SHP77 (cell line): ENCODE data around the gene SHISA5.
A peak's percentile ranks its signal among the peaks of the same experiment; 100 is the strongest.

Experiments
- DNase-seq, 2 experiments: peaks; one replicate each; lab custom pipeline; 2025; lab: John Stamatoyannopoulos, UW

Gene SHISA5

GRCh38 chr3:48431224-48432029 lies 72.5 kb downstream of the SHISA5 start:
- no peak for DNase-seq

DNA sequence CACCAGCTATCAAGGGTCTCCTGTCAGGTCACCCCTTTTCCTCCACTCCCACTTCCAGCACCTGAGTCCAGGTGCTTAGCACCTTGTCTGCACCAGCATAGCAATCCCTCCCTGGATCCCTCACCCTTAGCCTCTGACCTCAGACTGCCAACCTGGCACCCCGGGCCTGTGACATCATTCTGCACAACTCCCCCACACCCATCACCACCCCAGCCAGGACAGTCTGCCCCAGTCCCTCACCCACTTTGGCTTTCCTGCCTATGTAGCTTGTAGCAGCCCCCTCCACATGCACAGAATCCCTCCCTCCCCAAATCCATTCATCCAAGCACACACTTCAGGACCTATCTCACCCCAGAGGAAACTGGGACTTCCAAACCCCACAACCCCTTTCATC lies 73.3 kb downstream of the SHISA5 start:
- no peak for DNase-seq

GRCh38 chr3:48429960-48430707 lies 73.8 kb downstream of the SHISA5 start, which contains the start of gene PLXNB1:
TSS of gene PLXNB1 (minus strand) at chr3:48430086. CDS start at chr3:48424611, 5,475 bp downstream.
- DNase-seq, result peak; percentile 55 to 74

- peak; percentile 38 to 75 for DNase-seq
These were observed 74.5 kb downstream of the SHISA5 start for GRCh38 chr3:48429317-48429959.

GRCh38 chr3:48428572-48429316 lies 75.2 kb downstream of the SHISA5 start:
- no peak for DNase-seq

GRCh38 chr3:48428088-48428571 lies 75.8 kb downstream of the SHISA5 start:
- DNase-seq, result no peak

- no peak for DNase-seq
These were observed 76.4 kb downstream of the SHISA5 start for GRCh38 chr3:48427630-48427962.

- no peak for DNase-seq
These were observed 76.9 kb downstream of the SHISA5 start for GRCh38 chr3:48426944-48427629.

GRCh38 chr3:48426401-48426909 lies 77.5 kb downstream of the SHISA5 start:
- DNase-seq, result no peak

GRCh38 chr3:48425281-48425812 lies 78.6 kb downstream of the SHISA5 start:
- no peak for DNase-seq

- no peak for DNase-seq
These were observed 79.9 kb downstream of the SHISA5 start for GRCh38 chr3:48423883-48424695.

GRCh38 chr3:48423241-48423882 lies 80.6 kb downstream of the SHISA5 start:
- DNase-seq, result no peak

DNA sequence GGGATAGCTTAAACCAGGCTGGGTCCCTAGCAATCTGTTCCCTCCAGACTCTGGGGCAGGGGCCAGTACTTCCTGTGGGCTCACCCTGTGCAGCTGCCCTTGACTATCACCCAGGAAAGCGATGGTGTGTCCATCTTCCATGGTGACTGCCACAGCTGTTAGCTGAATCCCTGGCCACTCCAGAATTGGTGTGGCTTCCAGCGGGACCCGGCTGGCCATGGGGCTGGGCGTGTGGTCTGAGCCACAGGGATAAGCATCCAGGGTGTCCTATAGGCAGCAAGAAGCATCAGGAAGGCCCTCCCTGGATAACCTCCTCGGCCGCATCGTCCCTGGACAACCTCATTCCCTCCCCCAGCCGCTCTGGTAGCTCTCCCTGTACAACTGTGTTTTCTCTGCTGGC lies 81.3 kb downstream of the SHISA5 start:
- DNase-seq, result no peak

DNA sequence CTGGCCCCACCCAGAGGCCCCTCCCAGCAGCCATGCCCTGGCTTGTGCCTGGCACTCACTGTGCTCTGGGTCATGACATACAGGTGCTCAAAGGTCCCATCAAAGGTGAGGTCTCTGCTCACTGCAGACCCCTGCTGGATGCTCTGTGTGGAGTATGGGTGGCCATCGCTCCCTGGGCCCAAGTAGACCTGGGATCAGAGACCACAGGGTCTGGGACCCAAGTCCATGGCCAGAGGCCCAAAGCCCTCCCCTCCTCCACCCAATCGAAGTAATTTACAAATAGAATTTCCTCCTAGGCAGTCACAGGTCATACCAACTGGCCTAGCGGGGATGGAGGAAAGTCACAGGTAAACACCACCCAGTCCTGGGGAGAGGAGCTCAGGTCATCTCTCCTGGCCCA lies 81.7 kb downstream of the SHISA5 start:
- DNase-seq, result no peak

DNA sequence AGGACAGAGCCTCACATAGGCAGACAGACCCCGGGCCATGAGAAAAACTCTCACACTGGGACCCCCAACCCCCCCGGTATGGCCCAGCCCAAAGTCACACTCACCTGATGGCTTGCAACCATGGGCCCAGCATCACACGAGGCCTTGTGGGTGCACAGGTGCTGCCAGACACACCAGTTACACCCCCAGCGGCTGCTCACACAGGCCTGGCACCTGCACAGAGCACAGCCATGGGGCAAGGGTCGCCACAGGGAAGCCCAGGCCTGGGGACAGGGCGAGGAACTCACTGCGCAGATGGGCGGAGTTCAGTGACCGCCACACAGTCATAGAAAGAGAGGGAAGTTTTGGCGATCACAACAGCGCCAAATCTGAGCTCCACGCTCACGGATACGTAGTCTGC lies 83.4 kb downstream of the SHISA5 start:
- no peak for DNase-seq

DNA sequence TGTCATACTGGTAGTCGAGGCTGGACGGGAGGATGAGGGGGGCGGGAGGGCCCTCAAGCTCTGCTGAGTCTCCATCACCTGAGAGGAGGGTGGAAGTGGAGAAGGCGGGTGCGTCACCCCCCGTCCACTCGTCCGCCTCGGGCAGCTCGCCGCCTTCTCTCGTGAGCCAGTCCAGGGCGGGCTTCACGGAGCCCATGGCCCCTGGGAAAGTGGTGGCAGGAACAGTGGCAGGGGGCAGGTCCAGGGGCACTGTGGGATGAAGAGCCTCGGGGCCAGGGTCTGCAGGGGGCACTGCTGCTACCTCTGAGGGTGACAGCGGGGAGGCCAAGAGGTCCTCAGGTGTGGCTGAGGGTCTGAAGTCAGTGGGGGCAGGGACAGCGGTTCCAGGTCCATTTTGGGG lies 84.4 kb downstream of the SHISA5 start:
- DNase-seq, result no peak

DNA sequence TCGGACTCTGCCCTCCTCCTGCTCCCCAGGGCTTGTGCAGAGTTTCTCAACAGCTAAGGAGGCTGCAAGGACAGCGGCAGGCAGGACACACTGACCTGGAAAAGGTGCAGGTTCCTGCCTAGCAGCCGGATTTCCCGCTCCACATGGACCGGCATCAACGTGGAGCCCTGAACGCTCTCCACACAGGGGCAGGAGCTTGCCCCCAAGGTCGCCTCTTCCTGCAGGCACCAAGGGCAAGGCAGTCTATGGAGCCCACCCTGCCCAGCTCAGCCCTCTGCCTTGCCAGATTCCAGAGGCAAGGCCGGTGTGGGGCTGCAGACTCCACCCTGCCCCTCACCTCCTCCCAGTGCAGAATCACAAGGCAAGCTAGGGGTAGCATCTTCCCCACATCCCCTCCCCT lies 84.8 kb downstream of the SHISA5 start:
- DNase-seq, result no peak

DNA sequence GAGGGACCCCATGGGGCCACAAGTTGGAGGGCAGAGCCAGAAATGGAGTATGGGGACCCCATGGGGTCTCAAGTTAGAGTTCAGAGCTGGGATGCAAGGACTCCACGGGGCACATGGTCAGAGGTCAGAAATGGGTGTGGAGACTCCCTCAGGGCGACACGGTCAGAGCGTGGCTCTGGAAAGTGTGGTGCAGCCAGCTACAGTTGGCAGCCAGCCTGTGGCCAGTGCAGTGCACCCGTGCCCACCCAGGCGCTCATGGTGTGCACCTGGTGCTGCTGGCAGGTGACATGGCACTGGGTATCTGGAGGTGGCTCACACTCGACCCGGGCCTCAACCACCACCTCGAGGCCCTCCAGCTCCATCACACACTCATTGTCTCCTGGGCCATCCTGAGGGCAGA lies 85.3 kb downstream of the SHISA5 start:
- no peak for DNase-seq

DNA sequence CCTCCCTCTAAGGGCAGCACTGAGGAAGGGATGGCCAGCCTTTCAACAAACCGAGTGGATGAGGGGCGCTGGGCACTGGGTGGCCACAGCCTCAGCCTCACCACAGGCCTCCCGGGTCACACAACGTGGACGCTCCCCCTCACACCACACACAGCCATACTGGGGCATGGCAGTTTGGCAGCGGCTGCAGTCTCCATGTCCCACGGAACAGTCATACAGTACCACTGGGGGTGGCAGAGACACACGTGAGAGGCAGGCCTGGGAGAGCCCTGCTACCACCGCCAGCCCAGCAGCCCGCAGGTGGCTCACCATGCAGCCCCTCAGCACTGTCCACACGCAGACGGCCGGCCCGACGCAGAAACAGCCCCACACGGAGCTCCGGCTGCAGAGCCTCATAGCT lies 85.8 kb downstream of the SHISA5 start:
- no peak for DNase-seq
